Liver (tissue), 9 donors: ENCODE measurements around the gene PMFBP1. TPM values are rescaled to one million over a fixed set of nuclear protein-coding genes. Genes with fewer than 3 reads are reported as not detected.

Experiments
- DNase-seq: peaks from one replicate; pipeline ENCODE4 v3.0.0-alpha.2; 2017; ENCODE audit warnings: low spot score
- H3K27ac ChIP-seq, 2 donors: one replicate each; pipeline ENCODE4 v1.7.0; 2013; ENCODE audit warnings: inconsistent platforms in 2 of 2, low read length in 2 of 2, control low read depth in 1 of 2, low read depth in 1 of 2, mild to moderate bottlenecking in 1 of 2
- H3K27me3 ChIP-seq, 4 donors: one replicate each; pipeline versions ENCODE4 v1.6.1 to v1.7.0; 2013; ENCODE audit warnings: low read length in 3 of 4, inconsistent platforms in 1 of 4, mild to moderate bottlenecking in 1 of 4, moderate library complexity in 1 of 4; ENCODE audit not compliant: control insufficient read depth in 4 of 4, insufficient read depth in 4 of 4
- H3K36me3 ChIP-seq, 4 donors: one replicate each; pipeline versions ENCODE4 v1.6.1 to v1.7.0; 2013; ENCODE audit warnings: low read length in 3 of 4, mild to moderate bottlenecking in 3 of 4, low read depth in 1 of 4, moderate library complexity in 1 of 4; ENCODE audit not compliant: control insufficient read depth in 4 of 4, insufficient read depth in 3 of 4
- H3K4me1 ChIP-seq, 4 donors: one replicate each; pipeline versions ENCODE4 v1.6.1 to v1.7.0; 2013; ENCODE audit warnings: low read length in 3 of 4, mild to moderate bottlenecking in 3 of 4, moderate library complexity in 1 of 4; ENCODE audit not compliant: control insufficient read depth in 4 of 4, insufficient read depth in 4 of 4
- H3K4me3 ChIP-seq, 3 donors: one replicate each; pipeline versions ENCODE4 v1.6.1 to v1.7.0; 2013; ENCODE audit warnings: low read length in 3 of 3, control low read depth in 1 of 3, low read depth in 1 of 3, mild to moderate bottlenecking in 1 of 3
- H3K9ac ChIP-seq, 2 donors: one replicate each; pipeline ENCODE4 v1.7.0; 2013; ENCODE audit warnings: low read length in 2 of 2, mild to moderate bottlenecking in 2 of 2, moderate library complexity in 2 of 2, control low read depth in 1 of 2, low read depth in 1 of 2
- H3K9me3 ChIP-seq, 4 donors: one replicate each; pipeline versions ENCODE4 v1.6.1 to v1.7.0; 2013; ENCODE audit warnings: low read length in 3 of 4; ENCODE audit not compliant: control insufficient read depth in 4 of 4
- EGR1 ChIP-seq, 2 donors: IDR thresholded peaks; 2 replicates each; pipeline ENCODE4 v1.6.1; 2016 to 2018; ENCODE audit warnings: antibody characterized with exemption in 2 of 2, low read depth in 2 of 2
- FOXA1 ChIP-seq: IDR thresholded peaks from 2 replicates; pipeline ENCODE4 v1.6.1; 2016; ENCODE audit warnings: antibody characterized with exemption
- FOXA2 ChIP-seq: IDR thresholded peaks from 2 replicates; pipeline ENCODE4 v1.6.1; 2016; ENCODE audit warnings: antibody characterized with exemption
- GABPA ChIP-seq, 2 donors: IDR thresholded peaks in 1 of 2; conservative IDR thresholded peaks in 1 of 2; 2 replicates each; pipeline ENCODE4 v1.6.1; 2016; ENCODE audit warnings: antibody characterized with exemption in 2 of 2, mild to moderate bottlenecking in 1 of 2, moderate library complexity in 1 of 2
- HNF4A ChIP-seq, 2 donors: conservative IDR thresholded peaks; 2 replicates each; pipeline ENCODE4 v1.6.1; 2016; ENCODE audit warnings: antibody characterized with exemption in 2 of 2, mild to moderate bottlenecking in 2 of 2
- HNF4G ChIP-seq: IDR thresholded peaks from 2 replicates; pipeline ENCODE4 v1.6.1; 2016; ENCODE audit warnings: antibody characterized with exemption
- JUND ChIP-seq, 2 donors: IDR thresholded peaks; 2 replicates each; pipeline ENCODE4 v1.6.1; 2016; ENCODE audit warnings: antibody characterized with exemption in 2 of 2
- NR2F2 ChIP-seq: IDR thresholded peaks from 2 replicates; pipeline ENCODE4 v1.6.1; 2016; ENCODE audit warnings: antibody characterized with exemption
- RAD21 ChIP-seq, 2 donors: IDR thresholded peaks; 2 replicates each; pipeline ENCODE4 v1.6.1; 2016; ENCODE audit warnings: antibody characterized with exemption in 2 of 2, mild to moderate bottlenecking in 2 of 2
- RXRA ChIP-seq, 2 donors: IDR thresholded peaks; 2 replicates each; pipeline ENCODE4 v1.6.1; 2017 to 2018; ENCODE audit warnings: antibody characterized with exemption in 2 of 2, mild to moderate bottlenecking in 1 of 2
- SP1 ChIP-seq: IDR thresholded peaks from 2 replicates; pipeline ENCODE4 v1.6.1; 2018; ENCODE audit warnings: antibody characterized with exemption, mild to moderate bottlenecking
- TAF1 ChIP-seq: conservative IDR thresholded peaks from 2 replicates; pipeline ENCODE4 v1.6.1; 2016; ENCODE audit warnings: antibody characterized with exemption, mild to moderate bottlenecking
- YY1 ChIP-seq: IDR thresholded peaks from 2 replicates; pipeline ENCODE4 v1.6.1; 2016; ENCODE audit warnings: antibody characterized with exemption, mild to moderate bottlenecking
- WGBS: extraction: QIAGEN DNeasy Blood & Tissue Kit; methylation state at CpG from one replicate; pipeline ENCODE4 v1.1.7; 2013; 5-methylcytosine and 5-hydroxymethylcytosine counted together
- polyA plus RNA-seq, 2 donors: library from polyadenylated mRNA; stranded (reverse) in 1 of 2; unstranded in 1 of 2; fragments of 200-250 nt in 1 of 2; fragments of >200 nt in 1 of 2; fragmentation: Nextera tagmentation in 1 of 2; extraction: Ambion mirVana in 1 of 2; gene quantifications; one replicate each; pipeline versions ENCODE4 v1.2.1 to v1.2.3, GENCODE V29; 2013 to 2015
- total RNA-seq, 2 donors: library from RNA; depleted of rRNA; stranded (reverse); fragments of >200 nt; gene quantifications; one replicate each; pipeline ENCODE4 v1.2.3, GENCODE V29; 2014
- TF ChIP-seq, protein P1 (sequence below): IDR thresholded peaks from 2 replicates; pipeline ENCODE4 v1.6.1; 2016; ENCODE audit warnings: antibody characterized with exemption, mild to moderate bottlenecking
- TF ChIP-seq, protein P2 (sequence below): IDR thresholded peaks from 2 replicates; pipeline ENCODE4 v1.6.1; 2016; ENCODE audit warnings: antibody characterized with exemption
- TF ChIP-seq, protein P3 (sequence below): fragments of 150-350 bp; IDR thresholded peaks from 2 replicates; pipeline ENCODE4 v1.5.1; 2017; ENCODE audit warnings: improper control_type of control experiment, low read depth, low read length; ENCODE audit not compliant: missing input control
- TF ChIP-seq, protein P4 (sequence below): IDR thresholded peaks from 2 replicates; pipeline ENCODE4 v1.6.1; 2016; ENCODE audit warnings: antibody characterized with exemption
- TF ChIP-seq, protein P5 (sequence below): IDR thresholded peaks from 2 replicates; pipeline ENCODE4 v1.6.1; 2016; ENCODE audit warnings: antibody characterized with exemption
- donor health status: healthy.
- donor health status: healthy.
- donor health status: healthy.
- donor health status: healthy.
- donor health status: healthy.

Gene PMFBP1
- total and polyA plus RNA-seq, 4 donors, result 0.06 to 1.4 (median 0.29) TPM

GRCh38 chr16:72098936-72099335, 73.0 kb downstream of the PMFBP1 start:
- H3K4me3 ChIP-seq, result no peak overlapping the region
- no peak overlapping the region for H3K9ac ChIP-seq
- DNase-seq, result no peak
- peaks cover 0 to 17% (median 13%) of the 10 kb centered on the region in 4 donors for H3K4me1 ChIP-seq
- no peak overlapping the region for H3K27ac ChIP-seq
- 80% methylated on average over 15 of the region's 15 CpGs for WGBS
- H3K9me3 ChIP-seq, result no peaks in the 10 kb centered on the region
- H3K36me3 ChIP-seq, result peaks cover 22 to 75% (median 63%) of the 10 kb centered on the region in 4 donors
- H3K27me3 ChIP-seq, result no peaks in the 10 kb centered on the region
- no peak for TF ChIP-seq HNF4A (conservative IDR thresholded peaks at IDR 0.05)
- TF ChIP-seq, protein P1, sequence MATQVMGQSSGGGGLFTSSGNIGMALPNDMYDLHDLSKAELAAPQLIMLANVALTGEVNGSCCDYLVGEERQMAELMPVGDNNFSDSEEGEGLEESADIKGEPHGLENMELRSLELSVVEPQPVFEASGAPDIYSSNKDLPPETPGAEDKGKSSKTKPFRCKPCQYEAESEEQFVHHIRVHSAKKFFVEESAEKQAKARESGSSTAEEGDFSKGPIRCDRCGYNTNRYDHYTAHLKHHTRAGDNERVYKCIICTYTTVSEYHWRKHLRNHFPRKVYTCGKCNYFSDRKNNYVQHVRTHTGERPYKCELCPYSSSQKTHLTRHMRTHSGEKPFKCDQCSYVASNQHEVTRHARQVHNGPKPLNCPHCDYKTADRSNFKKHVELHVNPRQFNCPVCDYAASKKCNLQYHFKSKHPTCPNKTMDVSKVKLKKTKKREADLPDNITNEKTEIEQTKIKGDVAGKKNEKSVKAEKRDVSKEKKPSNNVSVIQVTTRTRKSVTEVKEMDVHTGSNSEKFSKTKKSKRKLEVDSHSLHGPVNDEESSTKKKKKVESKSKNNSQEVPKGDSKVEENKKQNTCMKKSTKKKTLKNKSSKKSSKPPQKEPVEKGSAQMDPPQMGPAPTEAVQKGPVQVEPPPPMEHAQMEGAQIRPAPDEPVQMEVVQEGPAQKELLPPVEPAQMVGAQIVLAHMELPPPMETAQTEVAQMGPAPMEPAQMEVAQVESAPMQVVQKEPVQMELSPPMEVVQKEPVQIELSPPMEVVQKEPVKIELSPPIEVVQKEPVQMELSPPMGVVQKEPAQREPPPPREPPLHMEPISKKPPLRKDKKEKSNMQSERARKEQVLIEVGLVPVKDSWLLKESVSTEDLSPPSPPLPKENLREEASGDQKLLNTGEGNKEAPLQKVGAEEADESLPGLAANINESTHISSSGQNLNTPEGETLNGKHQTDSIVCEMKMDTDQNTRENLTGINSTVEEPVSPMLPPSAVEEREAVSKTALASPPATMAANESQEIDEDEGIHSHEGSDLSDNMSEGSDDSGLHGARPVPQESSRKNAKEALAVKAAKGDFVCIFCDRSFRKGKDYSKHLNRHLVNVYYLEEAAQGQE, result no peak

- H3K4me3 ChIP-seq, result peak overlapping the region; percentile 65 to 99 (median 98)
- peak overlapping the region; percentile 78 to 88 for H3K27ac ChIP-seq
- no peak for TF ChIP-seq FOXA1
- 2% methylated on average over 11 of the region's 11 CpGs for WGBS
- H3K4me1 ChIP-seq, result peaks cover 0 to 38% (median 29%) of the 10 kb centered on the region in 4 donors
- peaks cover 12 to 42% (median 30%) of the 10 kb centered on the region in 4 donors for H3K36me3 ChIP-seq
- no peaks in the 10 kb centered on the region for H3K27me3 ChIP-seq
- no peaks in the 10 kb centered on the region for H3K9me3 ChIP-seq
- DNase-seq, result no peak
- H3K9ac ChIP-seq, result peak overlapping the region; percentile 94
These were observed 77.7 kb downstream of the PMFBP1 start for GRCh38 chr16:72094266-72094610.

DNA sequence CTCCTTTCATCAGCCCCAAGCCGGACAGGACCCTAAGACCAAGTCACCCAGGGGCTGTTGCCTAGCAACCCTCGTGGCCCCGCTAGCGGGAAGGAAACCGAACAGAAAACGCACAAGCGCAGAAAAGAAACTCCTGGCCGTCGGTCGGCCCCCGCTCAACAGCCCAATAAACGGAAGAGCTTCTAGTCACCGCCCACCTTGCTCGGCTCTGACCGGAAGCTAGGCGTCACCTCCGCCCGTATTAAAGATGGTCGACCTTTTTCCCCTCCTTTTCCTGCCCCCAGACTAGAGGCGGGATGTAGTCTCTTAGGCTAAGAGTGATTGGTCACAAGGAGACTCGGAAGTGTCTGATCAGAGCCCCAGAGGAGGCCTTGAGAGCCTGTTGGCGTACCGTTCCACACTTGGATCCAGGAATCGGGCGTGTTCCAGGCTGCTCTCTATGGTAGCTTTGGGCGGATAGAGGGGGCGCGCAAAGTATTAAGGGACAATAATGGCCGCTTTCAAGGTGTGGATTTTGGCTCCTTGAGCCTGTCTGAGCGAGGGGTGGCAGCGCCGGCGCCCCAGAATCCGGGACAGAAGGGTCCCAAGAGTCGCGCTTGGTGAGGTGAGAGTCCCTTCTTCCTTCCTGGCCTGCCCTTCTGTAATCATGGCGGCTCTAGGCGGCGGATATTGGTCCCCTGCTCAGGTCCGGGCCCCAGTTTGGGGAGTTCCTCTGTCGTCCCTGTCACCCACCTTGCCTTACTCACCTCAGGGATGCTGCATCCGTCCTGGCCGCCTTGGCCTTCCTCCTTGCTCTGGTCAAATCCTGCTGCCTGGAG, 78.3 kb downstream of the PMFBP1 start, which contains the start of the genes DHX38 and TXNL4B:
DHX38 (plus strand) TSS at position 400 of the 818 bp plus-strand sequence. CDS start 2,311 bp downstream, outside the sequence.
TXNL4B (minus strand) TSS at position 173 of the 818 bp plus-strand sequence. CDS start 2,871 bp downstream, outside the sequence.
- under 1% methylated on average over 43 of the region's 43 CpGs for WGBS
- peak; percentile 88 for DNase-seq
- H3K27ac ChIP-seq, result peak within 1 kb of the TSS; percentile 78 to 88
- no peaks in the 10 kb centered on the region for H3K9me3 ChIP-seq
- H3K27me3 ChIP-seq, result no peaks in the 10 kb centered on the region
- H3K4me3 ChIP-seq, result peak within 1 kb of the TSS; percentile 65 to 99 (median 98)
- peaks cover 0 to 38% (median 29%) of the 10 kb centered on the region in 4 donors for H3K4me1 ChIP-seq
- H3K9ac ChIP-seq, result peak within 1 kb of the TSS; percentile 94
- H3K36me3 ChIP-seq, result peaks cover 13 to 42% (median 33%) of the 10 kb centered on the region in 4 donors
- no peak for TF ChIP-seq HNF4G
- peak; percentile 92 to 98 for TF ChIP-seq GABPA (IDR thresholded peaks at IDR 0.05 in 1 of 2, conservative IDR thresholded peaks at IDR 0.05 in 1 of 2)
- TF ChIP-seq NR2F2, result peak; percentile 80
- TF ChIP-seq, protein P2, sequence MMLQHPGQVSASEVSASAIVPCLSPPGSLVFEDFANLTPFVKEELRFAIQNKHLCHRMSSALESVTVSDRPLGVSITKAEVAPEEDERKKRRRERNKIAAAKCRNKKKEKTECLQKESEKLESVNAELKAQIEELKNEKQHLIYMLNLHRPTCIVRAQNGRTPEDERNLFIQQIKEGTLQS, result no peak
- TF ChIP-seq JUND (IDR thresholded peaks at IDR 0.05), result peak; percentile 86 to 92
- peak; percentile 99 for TF ChIP-seq TAF1
- TF ChIP-seq, protein P3, sequence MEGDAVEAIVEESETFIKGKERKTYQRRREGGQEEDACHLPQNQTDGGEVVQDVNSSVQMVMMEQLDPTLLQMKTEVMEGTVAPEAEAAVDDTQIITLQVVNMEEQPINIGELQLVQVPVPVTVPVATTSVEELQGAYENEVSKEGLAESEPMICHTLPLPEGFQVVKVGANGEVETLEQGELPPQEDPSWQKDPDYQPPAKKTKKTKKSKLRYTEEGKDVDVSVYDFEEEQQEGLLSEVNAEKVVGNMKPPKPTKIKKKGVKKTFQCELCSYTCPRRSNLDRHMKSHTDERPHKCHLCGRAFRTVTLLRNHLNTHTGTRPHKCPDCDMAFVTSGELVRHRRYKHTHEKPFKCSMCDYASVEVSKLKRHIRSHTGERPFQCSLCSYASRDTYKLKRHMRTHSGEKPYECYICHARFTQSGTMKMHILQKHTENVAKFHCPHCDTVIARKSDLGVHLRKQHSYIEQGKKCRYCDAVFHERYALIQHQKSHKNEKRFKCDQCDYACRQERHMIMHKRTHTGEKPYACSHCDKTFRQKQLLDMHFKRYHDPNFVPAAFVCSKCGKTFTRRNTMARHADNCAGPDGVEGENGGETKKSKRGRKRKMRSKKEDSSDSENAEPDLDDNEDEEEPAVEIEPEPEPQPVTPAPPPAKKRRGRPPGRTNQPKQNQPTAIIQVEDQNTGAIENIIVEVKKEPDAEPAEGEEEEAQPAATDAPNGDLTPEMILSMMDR, result no peak
- TF ChIP-seq RAD21 (IDR thresholded peaks at IDR 0.05), result peak; percentile 57 to 64
- peak; percentile 89 for TF ChIP-seq SP1
- TF ChIP-seq, protein P4, sequence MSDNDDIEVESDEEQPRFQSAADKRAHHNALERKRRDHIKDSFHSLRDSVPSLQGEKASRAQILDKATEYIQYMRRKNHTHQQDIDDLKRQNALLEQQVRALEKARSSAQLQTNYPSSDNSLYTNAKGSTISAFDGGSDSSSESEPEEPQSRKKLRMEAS, result peak; percentile 88
- TF ChIP-seq EGR1 (IDR thresholded peaks at IDR 0.05; ENCODE audit: low read depth in 2 of 2), result peak; percentile 32 to 83
- no peak for TF ChIP-seq FOXA1
- peak; percentile 16 for TF ChIP-seq FOXA2
- peak; percentile 100 for TF ChIP-seq YY1
- TF ChIP-seq, protein P5, sequence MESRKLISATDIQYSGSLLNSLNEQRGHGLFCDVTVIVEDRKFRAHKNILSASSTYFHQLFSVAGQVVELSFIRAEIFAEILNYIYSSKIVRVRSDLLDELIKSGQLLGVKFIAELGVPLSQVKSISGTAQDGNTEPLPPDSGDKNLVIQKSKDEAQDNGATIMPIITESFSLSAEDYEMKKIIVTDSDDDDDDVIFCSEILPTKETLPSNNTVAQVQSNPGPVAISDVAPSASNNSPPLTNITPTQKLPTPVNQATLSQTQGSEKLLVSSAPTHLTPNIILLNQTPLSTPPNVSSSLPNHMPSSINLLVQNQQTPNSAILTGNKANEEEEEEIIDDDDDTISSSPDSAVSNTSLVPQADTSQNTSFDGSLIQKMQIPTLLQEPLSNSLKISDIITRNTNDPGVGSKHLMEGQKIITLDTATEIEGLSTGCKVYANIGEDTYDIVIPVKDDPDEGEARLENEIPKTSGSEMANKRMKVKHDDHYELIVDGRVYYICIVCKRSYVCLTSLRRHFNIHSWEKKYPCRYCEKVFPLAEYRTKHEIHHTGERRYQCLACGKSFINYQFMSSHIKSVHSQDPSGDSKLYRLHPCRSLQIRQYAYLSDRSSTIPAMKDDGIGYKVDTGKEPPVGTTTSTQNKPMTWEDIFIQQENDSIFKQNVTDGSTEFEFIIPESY, result no peak
- peak; percentile 65 to 83 for TF ChIP-seq RXRA (IDR thresholded peaks at IDR 0.05)
